Measurements from ENCODE around the gene TMEM119.
"Not testable (repeated sequence)": the region's sequence is repeated elsewhere in the genome, so short reads cannot be mapped to it uniquely, and the experiment has no call there.

The TMEM119 gene

GRCh38 chr12:108599541-108599940 is 1.7 kb upstream of the TMEM119 start:
- no peak for DNase-seq

- no peak for DNase-seq
These were observed 818 bp upstream of the TMEM119 start for GRCh38 chr12:108598553-108599250.

GRCh38 chr12:108596854-108597558 is 878 bp downstream of the TMEM119 start:
- DNase-seq, result no peak

- DNase-seq, result no peak
These were observed 1.9 kb downstream of the TMEM119 start for GRCh38 chr12:108595711-108596647.

GRCh38 chr12:108594960-108595710 is 2.7 kb downstream of the TMEM119 start:
- DNase-seq, result no peak

GRCh38 chr12:108594323-108594903 is 3.5 kb downstream of the TMEM119 start:
- no peak for DNase-seq

- DNase-seq, result no peak
These were observed 5.6 kb downstream of the TMEM119 start for GRCh38 chr12:108592033-108592909.

GRCh38 chr12:108591267-108591980 is 6.5 kb downstream of the TMEM119 start:
- no peak for DNase-seq

- not testable (repeated sequence) for DNase-seq
These were observed 7.4 kb downstream of the TMEM119 start for GRCh38 chr12:108590463-108590862.

- DNase-seq, result no peak
These were observed 8.0 kb downstream of the TMEM119 start for GRCh38 chr12:108589840-108590229.

GRCh38 chr12:108589028-108589839 is 8.7 kb downstream of the TMEM119 start:
- DNase-seq, result no peak

GRCh38 chr12:108587826-108588225 is 10.1 kb downstream of the TMEM119 start:
- DNase-seq, result no peak

- no peak for DNase-seq
These were observed 11.6 kb downstream of the TMEM119 start for GRCh38 chr12:108586306-108586705.

GRCh38 chr12:108585864-108586263 is 12.0 kb downstream of the TMEM119 start:
- DNase-seq, result no peak

GRCh38 chr12:108584456-108585065 is 13.3 kb downstream of the TMEM119 start:
- DNase-seq, result no peak

- DNase-seq, result no peak
These were observed 13.9 kb downstream of the TMEM119 start for GRCh38 chr12:108583991-108584390.

GRCh38 chr12:108582978-108583770 is 14.7 kb downstream of the TMEM119 start:
- no peak for DNase-seq

GRCh38 chr12:108582509-108582908 is 15.4 kb downstream of the TMEM119 start:
- no peak for DNase-seq
